Astrocyte (in vitro differentiated cells and primary cell): ENCODE data around the gene SDSL.

ENCODE experiments used
- CTCF ChIP-seq: IDR thresholded peaks from 2 replicates; pipeline ENCODE4 v1.5.1; 2011; ENCODE audit warnings: low read depth, mild to moderate bottlenecking, inconsistent platforms, low read length, moderate library complexity; ENCODE audit not compliant: insufficient read depth
- EZH2 ChIP-seq: IDR thresholded peaks from 2 replicates; pipeline ENCODE4 v1.6.1; 2012; ENCODE audit warnings: mild to moderate bottlenecking, low read length, inconsistent platforms; ENCODE audit not compliant: insufficient read depth

- TF ChIP-seq CTCF = peak; percentile 86
- no peak for TF ChIP-seq EZH2
These were observed 3.0 kb downstream of the SDSL start for GRCh38 chr12:113424915-113425823.
